CD4-positive, alpha-beta T cell treated with Interleukin-6 for 4 hours (primary cell): ENCODE data around the gene CALD1.

Source experiments
- DNase-seq: peaks from one replicate; pipeline ENCODE4 v3.0.0-alpha.2; 2020; ENCODE audit warnings: mixed read lengths

CALD1 gene

DNA sequence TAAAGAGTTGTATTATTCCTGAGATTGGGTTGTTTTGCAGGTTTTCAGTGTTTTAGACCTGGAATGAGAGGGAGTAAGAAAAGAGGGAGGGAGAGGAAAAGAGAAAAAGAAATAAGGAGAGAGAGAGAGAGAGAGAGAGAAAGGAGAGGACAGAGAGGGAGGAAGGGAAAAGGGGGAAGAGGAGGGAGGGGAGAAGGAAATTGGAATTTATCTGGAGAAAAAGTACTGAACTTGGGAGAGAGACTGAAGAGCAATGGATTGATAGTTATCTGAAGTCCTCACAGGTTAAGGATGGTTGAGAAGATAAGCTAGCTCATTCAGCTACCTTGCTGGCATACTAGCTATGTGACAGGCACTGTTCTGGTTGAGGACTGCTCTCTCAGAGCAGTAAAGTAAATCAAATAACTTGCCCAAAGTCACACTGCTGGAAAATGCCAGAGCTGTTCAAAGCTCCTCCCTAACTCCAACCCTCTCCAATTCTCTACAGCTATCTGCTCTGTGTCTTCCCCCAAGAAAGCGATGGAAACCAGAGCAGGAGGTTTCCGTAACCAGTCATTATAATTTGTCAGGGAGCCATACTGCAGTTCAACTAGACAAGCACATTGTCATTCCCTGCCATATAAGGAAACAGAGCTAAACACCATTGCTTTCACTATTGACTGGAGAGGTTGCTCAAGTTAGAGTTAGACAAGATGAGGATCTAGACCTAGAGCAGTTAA lies 10.7 kb downstream of the CALD1 start:
- no peak for DNase-seq

DNA sequence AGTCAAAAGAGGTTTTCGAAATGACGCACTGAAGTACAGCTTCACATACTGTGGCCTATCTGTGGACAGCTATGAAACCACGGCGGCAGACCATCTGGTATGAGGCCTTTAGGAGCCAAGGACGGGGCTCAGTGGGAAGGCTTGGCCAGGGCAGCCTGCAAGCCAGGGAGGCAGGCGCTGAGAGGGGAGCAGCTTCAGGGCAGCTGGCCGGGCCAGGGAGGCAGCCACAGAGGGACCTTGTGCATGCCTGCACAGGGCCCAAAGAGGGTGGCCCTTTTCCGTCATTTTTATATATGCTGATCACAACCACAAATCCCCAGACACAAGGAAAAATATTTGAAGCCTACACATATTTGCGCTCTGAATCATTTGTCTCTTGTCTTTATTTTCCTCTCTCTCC lies 13.5 kb downstream of the CALD1 start:
- no peak for DNase-seq

DNA sequence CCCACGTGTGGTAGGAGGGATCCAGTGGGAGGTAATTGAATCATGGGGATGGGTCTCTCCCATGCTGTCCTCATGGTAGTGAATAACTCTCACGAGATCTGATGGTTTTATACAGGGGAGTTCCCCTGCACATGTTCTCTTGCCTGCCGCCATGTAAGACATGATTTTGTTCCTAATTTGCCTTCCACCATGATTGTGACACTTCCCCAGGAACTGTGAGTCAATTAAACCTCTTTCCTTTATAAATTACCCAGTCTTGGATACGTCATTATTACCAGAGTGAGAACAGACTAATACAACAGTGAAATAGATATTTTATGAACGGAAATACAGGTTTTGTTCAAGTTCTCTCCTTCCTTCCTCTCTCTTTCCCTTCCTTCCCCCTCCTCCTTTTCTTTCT lies 15.8 kb downstream of the CALD1 start:
- DNase-seq, result no peak

DNA sequence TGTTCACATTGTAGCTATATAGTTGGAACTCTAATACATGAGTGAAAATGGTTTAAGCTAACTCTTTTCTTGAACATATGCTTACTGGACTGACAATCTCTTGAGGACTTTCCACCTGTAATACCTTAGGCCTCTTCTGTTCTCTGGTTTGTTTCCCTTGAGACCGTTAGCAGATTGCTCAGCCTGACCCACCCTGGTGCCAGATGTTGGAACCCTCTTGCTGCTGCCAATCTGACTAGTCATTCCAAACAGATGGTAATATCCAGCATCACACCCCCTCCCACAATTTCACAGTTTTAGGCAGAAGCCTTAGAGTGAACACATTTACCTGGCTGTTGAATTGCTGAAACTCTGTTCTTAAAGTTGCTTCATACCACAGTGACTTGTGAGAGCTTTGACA lies 18.7 kb downstream of the CALD1 start:
- no peak for DNase-seq

DNA sequence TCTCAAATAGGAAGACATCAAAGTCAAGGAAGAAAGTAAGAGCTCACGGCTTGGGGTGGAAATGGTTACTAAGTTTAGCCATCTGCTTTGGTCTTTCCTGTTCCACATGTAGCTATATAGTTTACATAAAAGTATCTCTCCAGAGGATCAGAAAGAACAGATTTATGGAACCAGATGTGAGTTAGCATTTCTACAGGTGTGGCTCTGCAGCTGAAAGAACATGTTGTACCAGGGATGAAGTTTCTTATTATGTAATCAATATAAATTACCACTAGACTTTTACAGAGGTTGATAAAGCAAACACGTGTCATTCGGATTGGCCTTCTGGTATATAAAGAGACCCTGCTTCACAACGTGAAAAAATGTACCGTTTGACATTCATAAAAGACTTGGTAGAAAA lies 19.9 kb downstream of the CALD1 start:
- no peak for DNase-seq

DNA sequence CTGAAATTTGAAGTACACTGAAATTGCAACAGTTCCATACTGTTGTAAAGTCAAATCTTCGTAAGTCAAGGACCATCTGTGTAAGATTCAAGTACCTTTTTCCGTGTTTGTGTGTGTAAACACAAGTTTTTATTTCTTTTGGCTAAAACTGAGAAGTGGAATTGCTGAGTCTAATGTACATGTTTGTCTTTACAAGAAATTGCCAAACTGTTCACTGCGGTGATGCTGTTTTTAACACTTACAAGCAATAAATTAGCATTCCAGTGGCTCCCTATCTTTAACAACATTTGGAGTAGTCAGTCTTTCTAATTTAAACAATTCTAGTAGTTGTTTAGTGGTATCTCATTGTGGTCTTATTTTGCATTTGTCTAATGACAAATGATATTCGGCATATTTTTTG lies 23.3 kb downstream of the CALD1 start:
- no peak for DNase-seq

DNA sequence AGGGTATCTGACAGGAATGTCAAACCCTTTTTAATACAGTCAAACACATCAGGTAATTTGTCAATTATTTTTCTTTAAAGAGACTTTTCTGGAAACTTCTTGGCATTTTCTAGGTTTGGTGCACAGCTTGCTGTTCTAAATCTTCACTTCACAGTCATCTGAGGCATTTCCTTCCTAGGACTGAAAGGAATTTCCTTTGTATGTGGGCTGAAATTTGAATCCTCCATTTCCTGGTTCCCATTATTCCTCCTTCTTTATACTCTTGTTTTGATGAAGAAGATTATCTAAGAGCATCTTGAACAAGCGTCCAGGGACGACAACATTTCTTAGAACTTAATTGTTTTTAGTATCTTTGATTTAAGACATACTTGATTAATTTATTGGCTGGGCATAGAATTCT lies 24.9 kb downstream of the CALD1 start:
- DNase-seq, result no peak

DNA sequence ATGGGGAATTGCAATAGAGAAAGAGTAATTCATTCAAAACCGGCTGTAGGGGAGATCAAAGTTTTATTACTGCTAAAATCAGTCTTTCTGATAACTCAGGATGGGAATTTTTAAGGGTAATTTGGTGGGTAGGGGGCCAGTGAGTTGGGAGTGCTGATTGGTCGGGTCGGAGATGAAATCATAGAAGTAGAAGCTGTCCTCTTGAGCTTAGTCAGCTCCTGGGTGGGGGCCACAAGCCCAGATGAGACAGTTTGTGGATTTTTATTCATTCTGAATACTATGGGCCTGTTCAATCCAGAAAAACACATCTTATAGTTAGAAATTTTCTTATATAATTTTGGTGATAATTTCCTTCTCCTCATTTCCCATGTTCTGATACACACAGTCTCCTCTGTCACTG lies 25.4 kb downstream of the CALD1 start:
- DNase-seq, result no peak

DNA sequence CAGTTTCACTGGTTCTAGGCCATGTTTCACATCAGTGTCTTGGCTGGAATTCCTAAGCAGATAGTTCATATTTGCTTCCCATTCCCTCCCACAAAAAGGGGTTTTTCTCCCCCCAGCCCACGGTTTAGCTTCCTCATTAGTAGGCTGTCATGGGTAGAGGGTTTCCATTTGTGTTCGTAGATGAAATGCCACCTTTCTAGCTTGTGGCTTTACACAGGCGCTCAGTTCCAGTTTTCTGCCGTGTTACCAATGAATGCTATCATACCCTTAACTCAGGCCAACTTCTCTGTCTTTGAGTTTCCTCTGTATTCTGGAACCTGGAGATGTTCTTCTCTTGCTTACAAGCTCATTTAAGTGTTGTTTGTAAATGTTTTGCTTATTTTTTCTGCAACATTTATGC lies 26.8 kb downstream of the CALD1 start:
- DNase-seq, result no peak

DNA sequence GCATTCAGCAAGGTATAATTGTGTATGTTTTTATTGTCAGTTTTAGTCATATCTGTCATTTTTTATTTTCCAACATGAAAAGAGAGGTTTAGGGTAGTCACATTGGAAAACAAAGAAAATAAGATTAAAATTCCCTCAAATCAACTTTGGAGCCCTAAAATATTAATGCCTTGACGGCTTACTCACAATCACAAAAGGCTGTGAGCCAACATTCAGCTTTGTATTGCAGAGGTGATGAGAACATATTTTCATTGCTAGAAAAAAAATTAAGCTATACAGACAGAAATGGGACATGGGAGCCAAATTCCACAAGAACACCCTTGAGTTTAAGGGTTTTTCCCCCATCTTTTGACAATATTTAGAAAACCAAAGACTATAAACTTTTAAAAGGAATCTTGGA lies 30.2 kb downstream of the CALD1 start:
- DNase-seq, result no peak

DNA sequence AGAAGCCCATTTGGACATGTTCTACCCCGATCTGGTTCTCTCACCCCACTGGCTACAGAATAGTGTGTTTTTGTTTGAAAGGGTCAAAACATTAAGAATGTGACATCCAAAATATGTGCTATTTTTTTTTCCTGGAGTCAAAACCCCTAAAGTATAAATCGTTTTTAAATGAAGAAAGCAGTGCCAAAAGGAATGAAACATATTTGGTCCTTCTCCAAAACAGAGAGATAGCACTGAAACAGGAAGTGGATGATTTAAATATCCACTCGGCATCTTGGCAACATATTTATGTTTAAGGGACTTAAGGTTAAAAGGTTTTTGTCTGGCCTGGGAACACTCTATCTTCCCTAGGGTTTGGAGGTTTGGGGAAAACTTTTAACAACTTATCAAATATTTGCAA lies 32.3 kb downstream of the CALD1 start:
- DNase-seq, result no peak

DNA sequence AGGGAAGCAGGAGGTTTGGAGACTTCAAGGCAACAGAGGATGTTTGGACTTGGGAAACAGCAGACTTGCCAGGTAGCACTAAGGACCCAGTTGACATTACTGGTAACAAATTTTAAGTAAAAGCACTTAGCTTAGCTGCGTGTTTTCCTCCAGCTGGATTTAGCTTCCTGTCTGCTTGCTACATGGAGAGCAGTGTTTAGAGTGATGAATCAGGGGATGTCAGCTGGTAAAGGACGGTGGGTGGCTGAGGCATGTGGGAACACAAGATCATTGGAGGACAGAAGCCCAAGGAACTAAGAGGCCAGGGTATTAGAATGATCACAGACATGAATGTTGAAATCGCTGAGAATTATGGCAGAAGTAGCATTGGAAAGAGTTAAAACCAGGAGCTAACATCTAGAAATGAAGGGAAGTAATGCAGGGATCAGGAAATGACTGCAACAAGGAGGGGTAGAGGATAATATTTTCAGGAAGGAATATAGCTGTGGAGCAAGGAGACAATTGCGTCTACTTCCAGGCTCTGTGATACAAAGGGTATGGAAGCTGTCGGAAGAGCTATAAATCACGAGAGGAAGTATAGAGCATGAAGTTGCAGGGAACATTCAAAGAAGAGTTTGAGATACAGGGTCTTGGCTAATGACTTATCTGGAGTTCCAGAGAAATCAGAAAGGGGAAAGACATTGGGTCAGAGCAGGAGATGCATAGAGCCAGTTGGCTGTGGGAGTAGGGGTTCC lies 34.4 kb downstream of the CALD1 start:
- DNase-seq, result no peak

DNA sequence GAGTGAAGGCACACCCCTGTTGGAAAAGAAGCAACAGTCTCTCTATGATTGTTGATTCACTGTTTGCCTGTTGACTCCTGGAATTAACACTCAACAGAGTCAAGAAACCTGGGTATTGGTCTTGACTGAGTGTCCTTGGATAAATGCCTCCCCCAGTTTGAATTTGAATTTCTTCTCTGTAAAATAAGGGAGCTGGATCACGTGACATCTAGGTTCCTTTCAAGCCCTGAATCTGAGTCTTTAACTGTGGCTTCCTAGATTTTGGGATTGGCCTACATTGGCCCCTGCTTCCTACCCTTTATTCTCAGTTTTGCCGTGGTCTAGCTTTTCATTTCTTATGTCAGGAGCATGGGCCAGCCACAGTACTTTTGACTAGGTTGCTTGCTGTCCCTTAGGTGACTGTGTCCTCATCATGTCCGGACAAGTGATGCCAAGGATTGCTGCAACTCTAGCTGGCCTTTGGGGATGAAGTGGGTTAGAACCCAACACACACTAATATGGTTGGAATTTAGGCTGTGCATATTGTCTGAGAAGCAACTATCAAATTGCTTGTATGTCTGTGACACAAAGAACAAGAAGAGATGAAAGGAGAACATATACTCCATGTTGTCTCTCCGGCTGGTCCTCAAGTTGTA lies 35.4 kb downstream of the CALD1 start:
- DNase-seq, result no peak

DNA sequence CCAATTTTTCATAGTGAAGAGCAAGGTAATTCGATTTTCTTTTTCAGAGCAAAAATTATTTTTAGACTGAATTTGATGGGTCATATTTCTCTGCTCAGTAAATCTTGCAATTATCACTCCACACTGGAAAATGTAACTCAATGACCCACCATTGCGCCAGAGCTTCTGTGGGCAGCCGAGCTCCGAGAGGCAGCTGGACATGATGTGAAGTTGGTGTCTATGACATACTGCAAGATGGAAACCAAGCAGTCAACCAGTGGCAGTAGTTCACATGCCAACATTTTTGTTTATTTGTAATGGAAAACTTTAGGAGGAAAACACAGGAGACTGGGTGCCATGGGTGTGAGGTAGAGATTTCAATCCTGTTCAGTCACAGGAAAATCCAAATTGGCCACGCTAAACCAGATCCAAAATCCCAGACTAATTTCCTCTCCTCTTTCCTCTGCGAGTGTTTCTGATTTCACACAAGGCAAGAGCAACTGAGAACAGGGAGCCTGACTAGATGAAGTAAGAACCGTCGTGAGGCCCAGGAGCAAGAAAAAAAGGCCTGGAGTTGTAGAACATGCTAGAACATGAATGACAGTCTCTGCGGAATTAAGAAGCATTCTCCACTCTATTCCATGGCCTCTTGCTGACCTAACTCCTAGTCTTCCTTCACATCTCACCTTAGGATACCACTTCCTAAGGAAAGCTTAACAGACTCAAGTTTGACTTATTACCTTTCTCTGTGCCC lies 39.3 kb downstream of the CALD1 start:
- no peak for DNase-seq

DNA sequence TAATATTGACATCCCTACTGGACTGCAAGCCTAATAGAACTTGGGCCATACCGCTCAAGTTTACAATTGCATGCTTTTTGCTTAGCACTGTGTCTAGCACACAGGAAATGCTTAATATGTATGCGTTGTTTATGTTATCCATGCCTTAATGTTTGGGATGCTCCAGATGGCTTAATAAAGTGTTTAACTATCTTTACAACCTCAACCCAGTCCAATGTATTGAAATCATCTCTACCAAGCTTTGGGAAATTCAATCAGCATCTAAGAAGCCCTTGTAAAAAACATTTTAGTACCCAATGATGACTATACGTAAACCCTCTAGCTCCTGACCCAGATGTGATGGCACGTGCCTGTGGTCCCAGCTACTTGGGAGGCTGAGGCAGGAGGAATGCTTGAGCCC lies 40.0 kb downstream of the CALD1 start:
- DNase-seq, result no peak

DNA sequence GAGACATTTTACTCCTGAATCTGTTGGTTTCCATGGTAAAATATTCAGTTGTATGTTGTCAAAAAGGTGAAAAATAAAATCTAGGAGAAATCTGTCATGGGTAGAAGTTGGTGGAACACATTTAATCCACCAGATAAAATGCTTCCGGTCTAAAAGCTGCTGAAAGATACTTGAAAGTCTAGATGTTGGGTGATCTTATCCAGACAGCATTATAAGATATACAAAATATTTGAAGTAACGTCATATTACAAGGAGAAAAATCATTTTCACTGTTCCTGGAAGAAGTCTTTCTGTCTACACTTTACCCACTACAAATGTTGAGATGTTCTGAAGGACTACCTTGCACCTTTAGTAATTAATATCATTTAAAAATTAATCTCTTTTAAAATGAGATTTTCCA lies 40.9 kb downstream of the CALD1 start:
- no peak for DNase-seq

DNA sequence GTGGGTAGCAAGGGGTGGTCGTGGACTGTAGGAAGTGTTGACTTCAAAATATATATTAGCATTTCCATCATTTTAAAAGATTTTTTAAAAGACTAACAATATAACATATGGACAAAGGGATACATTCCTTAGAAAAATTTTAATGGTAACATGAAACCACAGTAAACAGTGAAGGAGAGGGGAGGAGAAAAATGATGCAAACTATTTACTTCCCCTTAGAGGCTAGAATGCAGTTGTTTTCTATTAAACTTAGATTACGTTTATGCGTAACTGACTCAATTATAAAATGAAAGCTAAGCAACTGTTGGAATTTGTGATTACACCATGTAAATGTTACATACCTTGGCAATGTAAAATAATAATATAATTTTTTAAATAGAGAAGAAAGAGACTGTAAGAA lies 41.3 kb downstream of the CALD1 start:
- DNase-seq, result no peak

DNA sequence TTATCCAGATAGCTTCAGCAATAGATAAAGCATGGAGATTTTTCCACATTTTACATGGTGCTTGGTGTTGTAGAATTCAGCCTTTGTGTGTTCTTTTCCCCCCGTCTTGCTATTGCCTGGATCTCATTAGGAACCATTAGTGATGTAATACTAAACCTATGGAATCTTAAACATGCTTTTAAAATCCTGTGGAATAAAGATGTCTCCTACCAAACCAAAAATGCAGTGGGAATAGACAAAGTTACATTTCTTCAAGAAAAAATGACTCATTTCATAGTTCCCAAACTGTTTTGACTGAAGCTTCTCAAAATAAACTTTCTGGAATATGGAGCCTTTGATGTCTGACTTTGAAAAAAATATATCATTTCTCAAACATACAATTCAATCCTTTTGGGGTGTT lies 44.0 kb downstream of the CALD1 start:
- DNase-seq, result no peak

DNA sequence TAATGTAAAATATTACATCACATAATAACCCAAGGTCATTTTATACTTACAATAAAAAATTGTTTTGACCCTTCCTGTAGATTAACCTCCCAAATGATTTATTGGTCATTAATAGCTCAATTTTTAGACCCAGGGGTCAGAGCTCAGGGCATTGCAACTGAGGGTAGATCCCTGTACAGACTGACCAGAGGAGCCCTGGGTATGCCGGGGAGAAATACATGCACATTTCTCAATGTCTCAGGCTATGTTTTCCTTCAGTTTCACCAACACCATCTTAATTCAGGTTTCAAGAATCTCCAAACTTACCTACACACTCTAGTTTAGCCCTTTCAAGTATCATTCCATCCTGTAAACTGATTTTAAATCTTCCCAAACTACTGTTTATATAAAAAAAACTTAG lies 46.2 kb downstream of the CALD1 start:
- DNase-seq, result no peak

DNA sequence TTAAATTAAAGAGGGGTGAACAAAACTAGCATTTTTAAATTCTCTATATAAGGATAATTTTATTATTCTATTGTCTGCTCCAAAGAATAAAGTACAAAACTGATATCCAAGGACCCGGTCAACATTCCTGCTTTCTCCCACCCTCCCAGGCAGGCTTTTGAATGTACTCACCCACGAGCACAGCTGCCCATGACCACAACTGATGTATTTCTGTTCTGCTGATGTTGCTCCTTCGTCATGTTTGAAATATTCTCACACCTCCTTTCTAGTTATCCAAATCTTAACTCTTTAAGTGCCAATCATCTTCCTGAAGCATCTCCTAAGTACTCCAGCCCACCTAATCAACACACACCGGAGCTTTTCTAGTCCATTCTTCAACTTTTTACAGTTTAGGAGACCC lies 46.7 kb downstream of the CALD1 start:
- DNase-seq, result no peak

DNA sequence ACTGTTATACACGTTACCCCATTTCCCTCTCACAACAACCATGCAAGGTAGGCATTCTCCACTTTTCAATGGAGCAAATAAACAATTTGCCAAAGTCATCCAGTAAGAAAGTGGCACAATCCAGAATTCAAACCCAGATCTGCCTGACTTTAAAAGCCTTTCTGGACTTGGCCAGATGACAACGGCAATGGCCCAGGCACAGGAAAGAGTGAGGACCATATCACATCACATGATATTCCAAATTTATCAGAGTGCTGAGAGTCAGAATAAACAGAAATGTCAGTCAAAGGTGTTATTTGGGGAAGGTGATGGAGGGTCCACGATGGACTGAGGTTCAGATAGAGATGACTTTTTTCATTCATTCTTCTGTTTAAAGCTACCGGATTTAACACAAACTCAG lies 48.0 kb downstream of the CALD1 start:
- DNase-seq, result no peak

DNA sequence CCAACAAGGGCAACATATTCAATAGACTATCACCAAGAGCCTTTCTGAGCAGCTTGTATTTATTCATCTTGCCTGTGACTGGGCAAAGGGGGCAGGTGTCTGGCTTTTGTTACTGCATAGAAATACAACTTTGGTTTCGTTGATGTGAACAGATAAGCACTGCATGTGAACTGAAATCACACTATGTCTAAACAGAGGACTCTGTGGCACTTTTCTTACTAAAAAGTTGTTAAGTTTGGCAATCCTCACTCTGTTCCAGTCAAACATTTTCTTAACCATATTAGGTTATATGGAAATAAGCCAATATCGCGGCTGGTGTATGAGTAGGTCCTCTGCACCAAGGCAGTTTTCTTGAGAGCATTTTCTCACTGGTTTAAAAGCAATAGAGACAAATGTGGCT lies 48.5 kb downstream of the CALD1 start:
- no peak for DNase-seq

DNA sequence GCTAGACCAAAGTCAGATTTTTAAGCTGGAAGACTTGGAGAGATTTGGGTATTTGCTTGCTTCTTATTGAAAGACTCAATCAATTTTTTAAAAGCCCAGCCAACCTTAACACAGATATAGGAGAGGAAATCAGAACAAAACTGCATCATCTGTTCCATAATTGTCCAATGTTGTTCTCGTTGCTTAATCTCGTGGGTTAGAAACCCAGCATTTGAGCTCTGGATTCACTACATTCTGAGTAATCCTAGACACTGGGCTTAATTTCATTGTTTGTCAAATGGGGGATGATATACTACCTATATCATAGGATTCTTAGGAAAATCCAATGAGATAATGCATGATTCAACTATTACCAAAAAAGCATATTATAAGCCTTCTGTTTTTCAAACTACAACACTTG lies 48.9 kb downstream of the CALD1 start:
- no peak for DNase-seq
